G401.6 (cell line): Measurements from ENCODE around the gene PRDM15.

Experiments
- FAIRE-seq: peaks from 2 replicates; lab custom pipeline; 2012; peaks lifted over from hg19 to GRCh38; lab: Jason Lieb, UNC

PRDM15 gene

DNA sequence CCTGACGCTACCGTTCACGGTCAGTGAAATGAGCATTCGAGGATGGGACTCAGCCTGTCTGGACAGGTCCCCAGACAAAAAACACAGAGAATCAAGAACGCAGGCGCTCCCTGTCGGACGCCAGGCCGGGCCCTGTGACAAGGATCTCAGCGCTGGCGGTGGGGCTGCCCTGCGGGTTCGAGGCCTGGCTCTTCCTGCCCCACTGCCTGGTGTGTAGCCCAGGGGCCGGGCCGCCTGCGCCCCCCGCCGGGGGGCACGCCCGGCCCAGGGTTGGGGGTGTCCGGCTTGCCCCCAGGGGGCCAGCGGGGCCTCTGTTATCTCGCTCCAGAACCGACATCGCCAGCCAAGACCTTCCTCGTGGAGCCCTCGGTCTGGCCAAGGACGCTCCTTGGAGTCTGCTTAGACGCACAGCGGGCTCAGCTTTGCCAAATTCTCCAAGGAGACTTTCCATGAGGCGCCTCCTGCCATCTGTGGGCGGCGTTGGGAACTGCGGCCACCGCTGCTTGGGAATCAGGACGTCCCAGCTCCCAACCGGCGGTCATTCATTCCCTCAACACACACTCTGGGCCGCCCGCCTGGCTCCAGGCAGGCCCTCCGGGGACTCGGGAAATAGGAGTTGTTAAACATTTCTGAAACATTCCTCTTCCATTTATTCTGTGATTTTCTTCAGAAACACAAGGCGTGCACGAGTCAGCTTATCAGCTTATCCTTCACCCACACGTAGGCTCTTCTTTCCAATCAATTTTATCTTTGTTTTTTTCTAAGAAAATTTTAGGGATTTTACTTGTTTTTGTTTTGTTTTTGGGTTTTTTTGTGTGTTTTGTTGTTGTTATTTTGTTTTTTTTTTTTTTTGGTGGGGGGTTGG, 101.0 kb downstream of the PRDM15 start:
- no peak for FAIRE-seq

DNA sequence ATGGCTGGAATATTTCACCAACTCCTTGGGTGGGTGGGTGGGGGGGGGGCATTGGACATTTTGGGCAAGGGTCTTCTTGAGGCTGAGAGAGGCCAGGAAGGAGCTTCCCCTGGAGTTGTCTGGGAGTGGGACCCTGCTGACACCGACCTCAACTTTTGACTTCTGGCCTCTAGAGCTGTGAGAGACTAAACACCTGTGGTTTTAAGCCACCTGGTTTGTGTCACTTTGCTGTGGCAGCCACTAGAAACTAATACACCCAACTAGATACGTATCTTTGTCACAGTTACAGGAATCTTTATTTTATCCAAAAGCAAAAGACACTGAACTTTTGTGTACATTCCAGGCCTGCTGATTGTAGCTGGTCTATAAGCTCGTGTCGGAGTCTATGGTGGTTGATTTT, 102.4 kb downstream of the PRDM15 start:
- no peak for FAIRE-seq

DNA sequence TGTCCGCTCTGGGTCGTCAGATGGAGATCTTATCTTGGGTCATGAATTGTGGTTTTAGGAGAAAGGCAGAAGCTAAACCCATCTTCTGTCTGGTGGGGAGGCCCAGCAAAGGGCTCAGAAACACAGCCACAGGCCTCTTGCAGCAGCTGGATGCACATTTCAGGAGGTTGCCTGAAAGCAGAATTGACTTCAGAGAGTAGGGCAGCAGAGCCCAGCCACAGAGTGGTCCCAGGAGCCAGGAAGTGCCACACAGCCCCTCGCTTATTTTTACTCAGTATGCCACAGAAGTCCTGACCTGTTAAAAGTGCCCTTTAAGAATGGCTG, 104.0 kb downstream of the PRDM15 start:
- FAIRE-seq: no peak

DNA sequence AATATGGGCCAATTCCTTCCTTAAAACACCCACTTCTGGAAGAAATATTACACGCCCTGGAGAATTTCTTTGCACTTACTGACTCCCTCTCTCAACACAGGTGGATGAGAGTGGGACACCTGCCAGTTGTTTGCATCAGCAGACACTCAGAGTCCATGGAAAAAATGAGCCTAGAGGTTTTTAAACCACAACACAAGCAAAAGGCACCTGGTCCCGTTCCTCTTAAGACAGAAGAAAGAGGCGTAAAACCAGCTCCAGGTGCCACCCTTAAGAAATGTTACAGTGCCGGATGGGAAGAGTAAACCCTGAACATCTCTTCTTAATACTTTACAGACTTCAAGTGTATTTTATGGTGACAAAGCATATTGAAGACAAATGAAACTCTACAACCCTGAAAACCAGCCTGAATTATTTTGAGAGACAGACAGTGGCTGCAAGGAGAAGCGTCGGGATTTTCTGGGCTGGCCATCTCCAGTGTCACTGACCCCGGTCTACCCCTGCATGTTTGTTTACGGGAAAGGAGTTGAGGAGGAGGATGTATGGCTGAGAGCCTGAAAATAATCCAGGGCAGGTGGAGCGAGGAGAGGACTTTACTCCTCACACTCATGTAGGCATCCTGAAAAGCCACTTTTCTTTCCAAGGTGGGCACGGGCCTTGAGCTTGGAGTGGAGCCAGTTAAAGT, 104.5 kb downstream of the PRDM15 start:
- FAIRE-seq: no peak

DNA sequence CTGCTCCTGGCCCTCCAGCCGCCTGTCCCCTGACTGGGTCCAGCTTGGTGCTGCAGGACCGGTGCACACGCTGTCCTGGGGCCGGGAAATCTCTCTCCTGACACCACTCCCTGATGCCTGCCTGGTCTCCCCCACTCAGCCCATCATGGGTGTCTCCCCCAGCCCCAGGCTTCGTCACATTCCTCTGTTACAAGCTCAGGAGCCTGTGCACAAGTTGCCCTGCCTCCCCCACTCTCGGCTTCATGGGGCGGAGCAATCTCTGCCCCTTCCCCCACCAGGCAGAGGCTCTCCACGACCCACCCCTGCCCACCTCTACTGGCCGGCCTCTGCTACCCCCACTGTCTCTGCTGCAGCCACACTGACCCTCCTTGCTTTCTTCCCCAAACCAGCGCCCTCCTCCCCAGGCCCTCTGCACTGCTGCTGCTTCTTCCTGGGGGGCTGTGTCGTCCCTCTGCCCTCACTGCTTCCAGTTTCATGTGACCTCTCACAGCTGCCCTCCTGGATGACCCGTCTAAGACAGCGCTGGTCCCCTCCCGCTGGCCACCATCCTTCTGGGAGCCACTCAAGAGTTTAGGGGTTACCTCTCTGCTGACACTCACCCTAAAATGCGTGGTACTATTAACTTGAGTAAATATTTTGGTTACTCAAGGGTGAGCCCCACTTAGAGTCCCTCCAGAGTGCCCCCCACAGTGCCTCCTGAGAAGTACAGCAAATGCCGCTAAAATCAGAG, 106.6 kb downstream of the PRDM15 start:
- no peak for FAIRE-seq

DNA sequence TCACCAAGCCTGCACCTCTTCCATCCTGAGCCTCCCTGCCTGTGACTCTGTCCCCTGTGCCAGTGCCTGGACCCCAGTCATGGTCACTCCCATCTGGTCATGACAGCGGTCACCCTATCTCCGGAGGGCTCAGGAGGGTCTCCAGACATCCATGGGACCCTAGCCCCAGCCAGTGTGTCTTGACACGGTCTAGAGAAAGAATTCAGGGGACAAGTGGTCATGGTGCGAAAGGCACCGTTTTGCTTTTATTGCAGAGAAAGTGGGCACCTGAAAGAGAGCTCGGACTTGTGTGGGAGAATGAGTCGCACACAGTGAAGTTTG, 107.6 kb downstream of the PRDM15 start:
- no peak for FAIRE-seq

DNA sequence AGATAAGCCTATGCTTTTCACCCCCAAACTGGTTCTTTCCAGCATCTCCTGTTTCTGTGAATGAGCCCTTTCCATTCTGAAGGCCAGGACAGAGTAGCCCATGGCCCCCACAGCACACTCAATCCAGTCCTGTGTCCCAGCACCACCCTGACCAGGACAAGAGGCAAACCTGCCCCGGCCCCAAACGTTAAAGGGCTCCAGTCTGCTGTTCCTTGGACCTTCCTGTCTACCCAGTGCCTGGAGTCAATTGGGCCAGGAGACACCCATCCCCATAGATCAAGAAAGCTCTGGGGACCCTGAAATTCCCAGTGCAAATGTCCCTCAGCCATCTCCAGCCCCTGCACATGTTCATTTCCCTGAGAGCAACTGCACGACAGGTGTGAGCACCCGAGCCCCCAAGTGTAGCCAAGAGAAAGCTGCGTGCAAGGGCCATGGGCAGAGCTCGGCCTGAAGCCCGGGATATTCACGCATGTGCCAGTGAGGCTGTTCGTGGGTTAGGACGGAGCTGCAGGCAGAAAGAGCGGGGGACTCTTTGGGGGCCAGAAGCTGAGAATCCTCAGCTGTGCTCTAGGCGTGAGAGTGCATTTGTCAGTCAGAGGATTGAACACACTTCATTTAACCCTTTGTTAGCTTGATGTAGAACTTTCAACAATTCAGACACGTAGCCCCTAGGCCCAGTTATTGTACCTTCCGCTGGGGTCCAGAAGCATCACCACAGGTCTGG, 108.1 kb downstream of the PRDM15 start:
- FAIRE-seq: no peak

DNA sequence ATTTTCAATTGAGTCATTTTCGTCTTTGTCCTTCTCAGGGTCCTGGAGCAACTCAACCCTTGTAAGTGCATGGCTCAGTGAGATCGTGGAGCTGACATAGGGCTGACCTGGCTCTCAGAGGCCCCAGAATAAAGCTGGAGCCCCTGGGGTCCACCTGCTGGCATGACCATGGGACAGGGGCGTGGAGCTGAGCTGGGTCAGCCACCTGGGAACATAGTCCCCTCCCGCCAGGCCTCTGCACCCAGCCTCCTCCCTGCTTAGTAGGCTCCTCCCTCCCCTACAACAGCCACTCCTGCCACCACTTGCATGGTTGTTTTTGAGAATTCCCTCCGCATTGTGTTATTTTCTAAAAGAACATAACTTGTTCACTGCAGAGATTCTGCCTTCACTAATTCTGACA, 109.2 kb downstream of the PRDM15 start:
- FAIRE-seq: no peak

DNA sequence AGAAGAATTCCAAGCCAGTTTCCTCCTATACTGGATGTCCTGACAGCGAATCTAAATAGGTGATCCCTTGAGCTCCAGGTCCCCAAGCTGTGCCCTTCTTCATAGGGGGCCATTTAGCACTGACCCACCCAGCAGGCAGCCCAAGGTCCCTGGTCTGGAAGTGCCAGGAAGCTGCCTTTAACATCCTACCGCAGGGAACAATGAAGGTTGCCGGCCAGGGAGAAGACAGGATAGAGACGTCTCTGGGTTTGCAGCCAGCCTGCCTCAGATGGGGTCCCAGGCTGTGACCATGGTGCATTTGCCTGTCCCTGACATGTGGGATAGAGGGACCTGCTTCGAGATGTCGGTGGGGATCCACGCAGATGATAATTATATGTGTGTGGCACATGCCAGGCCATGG, 109.6 kb downstream of the PRDM15 start:
- FAIRE-seq: no peak

DNA sequence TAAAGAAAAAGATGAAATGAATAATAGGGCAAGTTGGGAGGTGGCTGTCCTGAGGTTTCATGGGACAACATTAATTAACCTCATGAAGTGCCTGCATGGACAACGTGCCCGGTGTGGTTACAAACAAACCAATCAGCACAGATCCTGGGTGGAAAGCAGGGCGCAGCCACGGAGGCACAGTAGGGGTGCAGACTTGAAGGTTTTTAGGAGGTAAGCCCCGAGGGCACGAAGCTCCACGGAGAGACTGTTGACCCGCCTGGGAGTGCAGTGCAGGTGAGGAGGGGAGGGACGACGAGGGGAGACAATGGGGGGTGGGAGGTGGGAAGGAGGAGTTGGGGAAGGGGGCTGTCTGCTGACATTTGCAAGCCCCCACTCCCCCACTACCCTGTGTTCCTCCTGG, 110.0 kb downstream of the PRDM15 start:
- FAIRE-seq: no peak

DNA sequence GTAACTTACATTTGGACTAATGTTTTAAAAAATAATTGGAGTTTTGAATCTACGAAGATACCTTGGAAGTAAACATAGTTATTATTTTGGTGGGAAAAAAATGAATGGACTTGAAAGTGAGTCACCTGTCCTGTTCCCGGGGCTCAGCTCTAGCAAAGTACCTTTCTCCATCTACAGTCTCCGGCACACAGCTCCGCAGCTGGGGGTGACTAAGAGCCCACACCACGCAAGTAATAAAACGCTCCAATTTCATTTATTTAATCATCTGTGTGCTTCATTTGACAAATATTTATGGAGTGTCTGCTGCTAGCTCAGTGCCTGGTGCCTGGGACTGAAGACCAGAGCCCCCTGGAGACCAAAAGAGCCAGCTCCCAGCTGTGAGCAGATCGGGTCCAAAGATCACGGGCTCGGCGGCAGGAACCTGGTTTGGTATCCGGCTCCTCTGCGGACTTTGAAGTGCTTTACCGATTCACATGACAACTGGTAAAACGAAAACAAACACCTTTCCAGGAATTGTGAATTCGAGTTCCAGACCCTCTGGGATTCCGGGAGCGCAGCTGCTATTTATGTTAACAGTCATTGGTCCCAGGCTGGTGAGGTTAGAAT, 110.6 kb downstream of the PRDM15 start:
- FAIRE-seq: no peak

DNA sequence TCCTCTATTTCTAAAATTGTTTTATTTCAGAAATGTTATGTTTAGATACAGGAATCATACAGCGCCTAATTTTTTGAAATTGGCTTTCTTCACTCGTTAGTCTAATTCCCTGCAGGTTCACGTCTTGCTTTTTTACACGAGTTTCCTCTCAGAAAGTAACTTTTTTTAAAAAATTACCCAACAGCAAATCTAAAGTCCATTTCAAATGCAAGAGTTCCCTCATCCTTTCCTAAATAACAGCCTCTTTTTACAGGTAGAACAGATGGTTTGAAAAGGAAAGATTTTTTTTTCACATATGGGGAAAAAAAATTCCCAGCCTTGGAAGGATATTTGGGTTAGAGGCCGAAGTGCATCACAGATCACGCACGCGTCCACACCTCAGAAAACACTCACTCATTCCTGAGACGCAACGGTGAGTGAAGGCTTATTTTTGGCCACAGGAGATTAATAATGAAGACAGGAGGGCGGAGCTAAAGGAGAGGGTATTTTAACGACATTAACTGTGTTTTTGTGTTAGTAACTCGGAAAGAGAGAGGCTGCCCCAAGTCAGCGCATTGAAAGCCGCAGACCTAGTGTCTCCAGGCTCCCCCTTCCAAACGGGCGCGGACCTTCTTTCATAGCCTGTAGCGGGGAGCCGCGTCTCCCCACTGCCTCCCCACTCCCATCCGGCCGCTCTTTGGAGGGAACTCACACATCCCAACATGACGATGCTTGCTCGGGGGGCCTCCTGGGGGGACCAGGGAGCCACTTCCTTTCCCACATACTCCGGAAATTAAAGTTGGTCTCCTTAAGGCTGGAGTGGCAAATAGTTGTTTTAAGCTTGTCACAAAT, 111.3 kb downstream of the PRDM15 start:
- FAIRE-seq: no peak

DNA sequence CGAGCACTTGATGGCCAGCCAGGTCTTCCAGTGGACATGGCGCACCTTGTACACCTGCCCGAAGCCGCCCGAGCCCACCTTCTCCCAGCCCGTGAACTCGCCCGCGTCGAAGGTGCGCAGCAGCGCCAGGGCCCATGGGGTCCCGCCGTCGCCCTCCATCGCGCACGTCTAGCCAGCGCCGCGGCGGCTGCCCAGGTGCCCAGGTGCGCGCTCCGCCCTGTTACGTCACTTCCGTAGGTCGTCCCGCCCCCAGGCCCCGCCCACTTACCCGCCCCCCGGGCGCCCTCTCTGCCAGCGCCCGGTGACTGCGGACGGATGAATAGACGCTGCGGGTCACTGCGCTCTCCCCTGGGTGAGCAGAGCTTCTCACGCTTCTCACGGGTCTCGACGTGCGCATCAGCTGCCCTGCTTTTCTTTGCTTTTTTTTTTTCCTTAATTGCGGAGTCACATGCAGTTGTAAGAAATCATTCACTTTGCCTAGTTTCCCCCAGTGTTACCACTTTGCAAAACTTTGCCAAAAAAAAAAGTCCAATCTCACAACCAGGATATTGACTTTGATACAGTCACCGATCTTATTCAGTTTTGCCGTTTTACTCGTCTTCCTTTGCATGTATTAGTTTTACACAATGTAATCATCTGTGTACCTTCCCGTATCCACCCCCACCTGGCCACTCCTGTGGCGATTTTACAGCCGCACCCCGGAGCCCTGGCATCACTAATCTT, 112.1 kb downstream of the PRDM15 start, which contains the start of gene RIPK4:
RIPK4 (minus strand) TSS at position 170 of the 723 bp plus-strand sequence; CDS start at position 159, 11 bp downstream.
- no peak for FAIRE-seq

DNA sequence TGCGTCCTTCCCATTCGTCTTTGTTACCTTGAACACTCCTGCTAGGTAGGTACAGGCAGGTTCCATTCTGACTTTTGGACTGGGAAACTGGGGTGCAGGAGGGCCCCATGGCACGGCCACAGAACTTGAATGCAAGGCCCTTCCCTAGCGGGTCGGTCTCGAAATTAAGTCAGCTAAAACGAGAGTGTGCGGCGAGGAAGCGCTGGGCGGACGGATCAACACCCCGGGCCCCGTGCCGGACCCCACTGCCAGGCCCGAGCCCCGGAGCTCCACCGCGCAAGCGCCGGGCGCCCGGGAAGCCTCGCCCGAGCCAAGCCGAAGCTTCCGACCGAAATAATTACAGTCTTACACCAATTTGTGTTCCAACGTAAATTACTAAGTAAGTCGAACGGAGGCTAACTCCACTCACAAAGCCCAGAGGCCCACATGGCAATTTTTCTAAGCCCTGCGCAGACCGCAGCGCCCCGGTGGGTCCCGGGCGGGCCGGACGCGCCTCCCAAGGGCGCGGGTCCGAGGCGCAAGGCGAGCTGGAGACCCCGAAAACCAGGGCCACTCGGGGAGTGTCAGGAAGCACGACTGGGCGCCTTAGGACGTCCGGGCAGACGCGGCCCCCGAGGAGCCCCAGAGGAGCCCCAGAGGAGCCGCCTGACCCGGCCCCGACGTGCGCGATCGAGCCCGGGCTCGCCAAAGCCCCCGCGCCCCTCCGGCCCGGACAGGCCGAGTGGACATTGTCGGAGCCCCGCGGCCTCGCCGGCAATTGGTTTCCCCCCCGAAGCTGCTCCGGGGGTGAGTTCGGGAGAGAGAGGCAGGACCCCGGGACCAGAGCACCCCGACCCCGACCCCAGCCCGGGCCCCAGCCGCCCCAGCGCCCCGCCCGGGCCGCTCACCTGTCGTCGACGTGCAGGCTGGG, 112.9 kb downstream of the PRDM15 start:
- FAIRE-seq: no peak

DNA sequence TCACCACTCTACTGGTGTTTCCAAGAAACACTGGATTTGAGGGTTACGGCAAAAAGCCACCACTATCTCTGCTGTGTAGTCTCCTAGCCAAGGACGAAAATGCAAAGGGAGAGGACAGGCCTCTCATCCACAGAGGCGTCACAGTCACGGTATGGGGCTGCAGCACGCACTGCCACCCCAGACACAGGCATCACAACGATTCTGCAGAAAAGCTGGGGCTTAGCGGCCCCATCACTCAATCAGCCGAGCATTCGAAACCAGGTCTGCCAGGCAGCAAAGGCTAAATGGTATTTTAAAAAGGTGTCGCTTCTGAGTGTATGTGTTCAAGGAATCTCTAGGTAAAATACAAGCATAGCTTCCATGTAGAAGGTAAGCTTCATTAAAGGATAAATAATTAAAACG, 113.7 kb downstream of the PRDM15 start:
- no peak for FAIRE-seq

DNA sequence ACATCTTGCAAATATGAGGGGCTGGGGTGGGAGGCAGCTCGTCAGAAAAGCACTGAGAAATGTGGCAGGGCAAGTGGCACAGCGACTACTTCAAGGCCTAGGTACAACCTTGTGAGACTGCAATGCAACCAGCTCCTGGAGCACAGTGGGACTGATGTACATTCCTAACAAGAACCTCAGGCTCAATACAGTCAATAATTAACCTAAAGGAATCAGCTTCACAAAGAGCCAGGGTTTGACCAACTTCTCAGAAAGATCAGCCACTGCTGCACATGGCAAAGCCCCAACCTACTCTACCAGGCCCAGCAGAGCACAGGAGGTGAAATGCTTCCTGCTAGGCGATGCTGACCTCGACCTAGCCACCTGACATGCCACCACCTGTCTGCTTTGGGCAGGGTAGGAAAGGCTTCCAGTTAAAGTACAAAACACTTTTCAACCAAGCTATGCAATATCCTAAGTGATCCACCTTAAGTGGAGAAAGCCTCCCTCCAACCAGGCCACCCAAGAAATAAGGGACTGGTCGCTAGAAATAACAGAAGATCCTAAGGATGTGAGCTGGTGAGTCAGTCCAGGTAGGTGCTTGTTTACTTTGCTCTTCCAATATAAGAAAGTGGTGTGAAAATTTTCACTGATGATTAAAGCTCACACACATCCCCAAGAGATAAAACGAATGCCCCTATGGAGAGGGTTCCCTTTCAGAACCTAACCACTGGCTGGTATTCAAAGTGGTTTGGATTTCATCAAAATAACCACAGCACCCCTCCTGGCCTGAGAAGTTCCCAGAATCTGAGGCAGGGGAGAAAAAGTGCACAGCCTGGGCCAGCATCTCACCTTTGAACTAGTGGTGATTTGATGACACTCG, 114.4 kb downstream of the PRDM15 start:
- no peak for FAIRE-seq

DNA sequence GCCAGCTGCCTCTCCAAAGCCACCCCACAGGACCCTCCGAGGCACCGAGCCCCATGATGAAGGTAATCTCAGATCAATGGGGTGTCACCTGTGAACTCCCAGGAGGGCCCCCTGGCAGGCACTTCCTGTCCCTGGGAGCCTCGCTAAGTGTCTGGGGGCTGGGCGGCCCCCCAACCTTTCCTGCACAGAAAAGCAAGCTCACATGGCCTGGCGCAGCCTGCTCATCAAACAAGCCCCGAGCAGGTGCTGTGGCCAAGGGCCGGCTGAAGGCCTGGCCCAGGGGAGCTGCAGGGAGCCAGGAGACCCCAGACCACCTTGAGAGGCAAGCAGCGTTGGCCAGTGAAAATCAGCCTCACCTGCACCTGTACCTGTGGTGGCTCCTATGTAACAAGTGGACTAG, 115.1 kb downstream of the PRDM15 start:
- no peak for FAIRE-seq

DNA sequence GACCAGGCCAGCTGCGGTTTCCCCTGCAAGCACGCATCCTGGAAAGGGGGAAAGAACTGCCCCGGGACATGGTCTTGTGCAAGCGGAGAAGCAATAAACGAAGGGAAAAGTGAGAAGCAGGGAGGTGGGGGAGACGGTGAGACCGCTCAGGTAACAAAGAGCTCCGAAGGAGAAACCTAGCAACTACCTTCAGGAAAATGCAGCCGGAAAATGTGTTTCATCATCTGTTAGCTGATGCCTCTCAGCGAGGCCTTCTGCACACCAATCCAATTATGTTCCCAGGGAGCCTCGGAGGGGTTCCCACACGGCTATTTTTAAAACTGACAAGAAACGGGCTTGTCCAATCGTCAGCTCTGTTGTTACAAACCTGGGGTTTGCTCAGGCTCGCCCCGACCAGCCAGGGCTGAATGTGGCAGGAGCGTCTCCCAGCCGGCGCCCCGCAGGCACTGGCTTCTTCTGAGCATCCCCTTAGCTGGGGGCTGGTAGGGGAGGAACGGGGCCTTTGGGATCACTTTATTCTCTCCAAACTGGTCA, 115.7 kb downstream of the PRDM15 start:
- FAIRE-seq: no peak
